HT1080 (cell line): ENCODE data around the gene ATP6V0A4. TPM values are rescaled to one million over a fixed set of nuclear protein-coding genes. Genes with fewer than 3 reads are reported as not detected.
A peak's percentile ranks its signal among the peaks of the same experiment; 100 is the strongest.
"Not testable (repeated sequence)": the region's sequence is repeated elsewhere in the genome, so short reads cannot be mapped to it uniquely, and the experiment has no call there.

Source experiments
- DNase-seq: peaks from one replicate; pipeline ENCODE4 v3.0.0-alpha.2; 2015; ENCODE audit warnings: low read depth
- total RNA-seq: library from RNA; depleted of rRNA; stranded (reverse); fragments of >200 nt; shearing (Covaris generic); gene quantifications from 2 replicates; pipeline ENCODE4 v1.2.3, GENCODE V29; 2014

The ATP6V0A4 gene
- total RNA-seq, 1 experiment from 2014 or later = 0.47 TPM

GRCh38 chr7:138705167-138705566, 92.8 kb downstream of the ATP6V0A4 start:
- no peak for DNase-seq

- no peak for DNase-seq
These were observed 96.5 kb downstream of the ATP6V0A4 start for GRCh38 chr7:138701537-138701923.

GRCh38 chr7:138700857-138701536, 97.0 kb downstream of the ATP6V0A4 start, which contains the start of gene SVOPL:
Gene SVOPL (minus strand): TSS chr7:138701362. CDS start chr7:138679045, 22,317 bp downstream.
- no peak for DNase-seq

- no peak for DNase-seq
These were observed 98.3 kb downstream of the ATP6V0A4 start for GRCh38 chr7:138699661-138700060.

GRCh38 chr7:138698281-138698680, 99.7 kb downstream of the ATP6V0A4 start:
- DNase-seq = no peak

- DNase-seq = no peak
These were observed 100.3 kb downstream of the ATP6V0A4 start for GRCh38 chr7:138697535-138698182.

- DNase-seq = not testable (repeated sequence)
These were observed 102.2 kb downstream of the ATP6V0A4 start for GRCh38 chr7:138695776-138696175.

- DNase-seq = no peak
These were observed 102.9 kb downstream of the ATP6V0A4 start for GRCh38 chr7:138695106-138695505.

- no peak for DNase-seq
These were observed 106.8 kb downstream of the ATP6V0A4 start for GRCh38 chr7:138691178-138691577.

GRCh38 chr7:138690495-138690894, 107.5 kb downstream of the ATP6V0A4 start:
- no peak for DNase-seq

- not testable (repeated sequence) for DNase-seq
These were observed 110.0 kb downstream of the ATP6V0A4 start for GRCh38 chr7:138688037-138688436.

GRCh38 chr7:138684340-138684739, 113.7 kb downstream of the ATP6V0A4 start:
- DNase-seq = no peak

- DNase-seq = no peak
These were observed 118.2 kb downstream of the ATP6V0A4 start for GRCh38 chr7:138679793-138680192.

GRCh38 chr7:138670594-138670993, 127.4 kb downstream of the ATP6V0A4 start:
- DNase-seq = no peak

- no peak for DNase-seq
These were observed 128.6 kb downstream of the ATP6V0A4 start for GRCh38 chr7:138669364-138669763.

- no peak for DNase-seq
These were observed 129.1 kb downstream of the ATP6V0A4 start for GRCh38 chr7:138668946-138669345.

- no peak for DNase-seq
These were observed 129.8 kb downstream of the ATP6V0A4 start for GRCh38 chr7:138668229-138668596.

- DNase-seq = peak; percentile 31
These were observed 130.3 kb downstream of the ATP6V0A4 start for GRCh38 chr7:138667535-138668228.

GRCh38 chr7:138666385-138666784, 131.6 kb downstream of the ATP6V0A4 start:
- no peak for DNase-seq

GRCh38 chr7:138665669-138666140, 132.3 kb downstream of the ATP6V0A4 start:
- DNase-seq = no peak

- no peak for DNase-seq
These were observed 132.7 kb downstream of the ATP6V0A4 start for GRCh38 chr7:138665249-138665648.
